HG02759 (cell line): ENCODE data around the gene KCNQ1.
A peak's percentile ranks its signal among the peaks of the same experiment; 100 is the strongest.

Experiments used
- ATAC-seq: cut with Tn5 transposase; IDR thresholded peaks from one replicate; pipeline ENCODE4 v1.9.1; 2021; ENCODE audit warnings: mild to moderate bottlenecking, moderate library complexity; ENCODE audit not compliant: unreplicated experiment

KCNQ1 gene, protein sequence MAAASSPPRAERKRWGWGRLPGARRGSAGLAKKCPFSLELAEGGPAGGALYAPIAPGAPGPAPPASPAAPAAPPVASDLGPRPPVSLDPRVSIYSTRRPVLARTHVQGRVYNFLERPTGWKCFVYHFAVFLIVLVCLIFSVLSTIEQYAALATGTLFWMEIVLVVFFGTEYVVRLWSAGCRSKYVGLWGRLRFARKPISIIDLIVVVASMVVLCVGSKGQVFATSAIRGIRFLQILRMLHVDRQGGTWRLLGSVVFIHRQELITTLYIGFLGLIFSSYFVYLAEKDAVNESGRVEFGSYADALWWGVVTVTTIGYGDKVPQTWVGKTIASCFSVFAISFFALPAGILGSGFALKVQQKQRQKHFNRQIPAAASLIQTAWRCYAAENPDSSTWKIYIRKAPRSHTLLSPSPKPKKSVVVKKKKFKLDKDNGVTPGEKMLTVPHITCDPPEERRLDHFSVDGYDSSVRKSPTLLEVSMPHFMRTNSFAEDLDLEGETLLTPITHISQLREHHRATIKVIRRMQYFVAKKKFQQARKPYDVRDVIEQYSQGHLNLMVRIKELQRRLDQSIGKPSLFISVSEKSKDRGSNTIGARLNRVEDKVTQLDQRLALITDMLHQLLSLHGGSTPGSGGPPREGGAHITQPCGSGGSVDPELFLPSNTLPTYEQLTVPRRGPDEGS

DNA sequence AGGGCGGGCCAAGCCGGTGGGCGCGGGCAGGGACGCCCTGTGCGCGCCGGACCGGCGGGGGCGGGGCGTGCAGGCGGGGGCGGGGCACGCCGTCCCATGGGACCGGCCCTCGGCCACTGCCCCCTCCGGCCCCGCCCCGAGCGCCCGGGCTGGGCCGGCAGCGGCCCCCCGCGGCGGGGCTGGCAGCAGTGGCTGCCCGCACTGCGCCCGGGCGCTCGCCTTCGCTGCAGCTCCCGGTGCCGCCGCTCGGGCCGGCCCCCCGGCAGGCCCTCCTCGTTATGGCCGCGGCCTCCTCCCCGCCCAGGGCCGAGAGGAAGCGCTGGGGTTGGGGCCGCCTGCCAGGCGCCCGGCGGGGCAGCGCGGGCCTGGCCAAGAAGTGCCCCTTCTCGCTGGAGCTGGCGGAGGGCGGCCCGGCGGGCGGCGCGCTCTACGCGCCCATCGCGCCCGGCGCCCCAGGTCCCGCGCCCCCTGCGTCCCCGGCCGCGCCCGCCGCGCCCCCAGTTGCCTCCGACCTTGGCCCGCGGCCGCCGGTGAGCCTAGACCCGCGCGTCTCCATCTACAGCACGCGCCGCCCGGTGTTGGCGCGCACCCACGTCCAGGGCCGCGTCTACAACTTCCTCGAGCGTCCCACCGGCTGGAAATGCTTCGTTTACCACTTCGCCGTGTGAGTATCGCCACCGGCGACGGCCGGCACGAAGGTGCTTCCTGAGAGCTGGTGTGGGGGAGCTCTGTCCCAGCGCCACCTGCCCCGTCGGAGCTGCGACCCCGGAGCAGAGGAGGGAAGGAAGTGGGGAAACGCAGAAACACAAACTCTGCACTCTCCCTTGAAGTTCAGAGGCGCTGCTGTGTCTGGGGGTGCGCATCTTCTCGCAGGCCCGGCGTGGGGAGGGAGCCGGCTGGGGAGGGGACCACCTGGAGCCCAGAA is at the start of gene KCNQ1:
TSS of gene KCNQ1 (plus strand) at position 188 of the 925 bp plus-strand sequence. CDS start at position 279, 91 bp downstream.
- ATAC-seq, result peak; percentile 40

DNA sequence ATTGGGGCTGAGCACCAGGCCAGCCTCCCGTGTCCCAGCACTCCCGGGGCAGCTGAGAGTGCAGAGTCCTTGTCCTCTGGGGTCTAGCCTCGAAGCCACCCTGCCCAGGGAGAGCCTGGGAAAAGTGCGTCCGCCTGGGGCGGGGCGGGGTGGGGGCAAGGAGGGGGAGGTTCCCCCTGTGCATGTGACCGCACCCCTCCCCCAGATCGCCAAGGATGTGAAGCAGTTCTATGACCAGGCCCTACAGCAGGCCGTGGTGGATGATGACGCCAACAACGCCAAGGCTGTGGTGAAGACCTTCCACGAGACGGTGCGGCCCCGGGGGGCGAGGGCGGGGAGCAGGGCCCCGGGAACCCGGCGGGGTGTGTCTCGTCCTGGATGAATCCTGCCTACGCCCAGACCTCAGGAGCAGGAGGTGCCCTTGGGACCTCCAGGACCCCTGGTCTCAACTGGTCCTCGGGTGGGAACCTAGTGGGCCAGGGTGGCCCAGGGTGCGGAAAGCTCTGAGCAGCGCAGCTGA is 49.5 kb upstream of the KCNQ1 start:
- ATAC-seq, result no peak

GRCh38 chr11:2395856-2396255 is 49.0 kb upstream of the KCNQ1 start:
- ATAC-seq, result no peak

DNA sequence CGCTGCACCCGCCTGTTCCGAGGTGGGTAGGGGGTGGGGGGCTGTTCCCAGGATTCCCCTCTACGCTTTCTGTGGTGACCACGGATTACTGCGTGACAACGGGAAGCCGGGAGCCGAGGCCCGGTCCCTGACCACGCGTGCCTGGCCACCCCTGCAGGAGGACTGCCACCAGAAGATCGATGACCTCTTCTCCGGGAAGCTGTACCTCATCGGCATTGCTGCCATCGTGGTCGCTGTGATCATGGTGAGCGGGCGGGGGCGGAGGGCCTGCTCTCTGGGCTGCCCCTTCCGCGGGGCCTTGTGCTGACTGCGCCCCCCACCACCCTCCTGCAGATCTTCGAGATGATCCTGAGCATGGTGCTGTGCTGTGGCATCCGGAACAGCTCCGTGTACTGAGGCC is 48.3 kb upstream of the KCNQ1 start:
- ATAC-seq, result no peak

DNA sequence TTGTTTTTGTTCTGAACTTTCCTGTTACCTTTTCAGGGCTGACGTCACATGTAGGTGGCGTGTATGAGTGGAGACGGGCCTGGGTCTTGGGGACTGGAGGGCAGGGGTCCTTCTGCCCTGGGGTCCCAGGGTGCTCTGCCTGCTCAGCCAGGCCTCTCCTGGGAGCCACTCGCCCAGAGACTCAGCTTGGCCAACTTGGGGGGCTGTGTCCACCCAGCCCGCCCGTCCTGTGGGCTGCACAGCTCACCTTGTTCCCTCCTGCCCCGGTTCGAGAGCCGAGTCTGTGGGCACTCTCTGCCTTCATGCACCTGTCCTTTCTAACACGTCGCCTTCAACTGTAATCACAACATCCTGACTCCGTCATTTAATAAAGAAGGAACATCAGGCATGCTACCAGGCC is 47.8 kb upstream of the KCNQ1 start:
- ATAC-seq, result no peak

DNA sequence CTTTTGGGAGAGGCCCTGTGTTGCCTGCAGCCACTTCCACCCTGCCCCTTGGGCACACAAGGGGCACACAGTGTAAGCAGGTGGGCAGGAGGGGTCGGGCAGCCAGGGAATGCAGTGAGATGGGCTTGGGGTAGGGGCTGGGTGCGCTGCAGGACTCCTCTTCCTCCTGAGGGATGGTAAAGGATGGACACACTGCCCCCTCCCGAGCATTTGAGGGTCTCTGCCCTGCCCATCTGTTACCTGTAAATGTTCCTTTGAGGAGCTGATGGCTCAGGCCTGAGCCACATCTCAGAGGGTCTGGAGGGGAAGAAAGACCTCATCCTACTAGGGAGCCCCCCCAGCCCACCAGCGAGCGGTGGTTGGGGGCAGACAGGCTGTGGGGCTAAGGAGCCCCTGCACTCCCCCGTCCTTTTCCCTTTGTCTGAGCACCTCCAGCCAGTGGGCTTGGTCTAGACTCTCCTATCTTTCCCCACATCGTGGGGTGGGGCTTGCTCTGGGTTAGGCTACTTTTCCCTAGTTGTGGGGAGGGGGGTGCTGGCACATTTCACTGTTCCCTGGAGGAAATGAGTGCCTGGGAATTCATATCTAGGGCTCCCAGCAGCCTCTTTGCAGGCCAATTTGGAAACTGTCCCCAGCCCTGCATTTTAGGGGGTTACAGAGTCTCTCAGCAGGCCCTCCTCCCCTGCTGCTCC is 46.0 kb upstream of the KCNQ1 start:
- ATAC-seq, result no peak

- ATAC-seq, result peak; percentile 0
Observed at GRCh38 chr11:2399488-2400068, 45.2 kb upstream of the KCNQ1 start.

- peak; percentile 87 for ATAC-seq
Observed at GRCh38 chr11:2400069-2400761, 44.6 kb upstream of the KCNQ1 start, which contains the start of gene TSSC4. Gene TSSC4 (plus strand): TSS chr11:2400750. CDS start chr11:2402634, 1,884 bp downstream.

DNA sequence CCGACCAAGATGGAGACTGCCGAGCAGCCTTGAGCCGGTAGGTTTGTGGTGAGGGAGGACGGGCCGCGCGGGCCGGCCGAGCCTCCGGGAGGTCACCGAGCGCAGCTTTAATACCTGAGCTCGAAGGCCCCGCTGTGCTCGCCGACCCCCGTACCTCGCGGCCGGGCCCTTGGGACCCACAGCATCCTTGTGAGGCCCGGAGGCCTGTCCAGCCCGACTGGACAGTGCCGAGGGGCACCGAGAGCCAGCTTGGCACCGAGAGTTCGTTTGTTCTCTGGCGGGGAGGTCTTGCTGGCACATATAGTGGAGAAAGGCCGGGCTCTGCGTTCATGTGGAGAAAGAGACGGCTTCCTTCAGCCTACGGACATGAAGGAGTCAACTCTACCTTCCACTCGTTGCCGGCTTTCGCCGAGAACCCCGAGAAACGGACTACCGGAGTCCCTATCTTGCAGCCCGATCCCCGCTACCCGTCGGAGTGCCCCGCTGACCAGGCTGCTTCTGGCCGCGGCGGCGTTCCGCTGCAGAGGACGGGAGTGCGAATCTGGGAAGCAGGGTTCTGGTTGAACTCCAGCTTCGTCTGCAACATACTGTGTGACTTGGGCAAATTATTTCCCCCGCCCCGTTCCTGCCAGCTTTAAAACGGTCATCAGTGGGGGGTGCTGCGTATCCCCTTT is 43.9 kb upstream of the KCNQ1 start:
- ATAC-seq, result no peak

DNA sequence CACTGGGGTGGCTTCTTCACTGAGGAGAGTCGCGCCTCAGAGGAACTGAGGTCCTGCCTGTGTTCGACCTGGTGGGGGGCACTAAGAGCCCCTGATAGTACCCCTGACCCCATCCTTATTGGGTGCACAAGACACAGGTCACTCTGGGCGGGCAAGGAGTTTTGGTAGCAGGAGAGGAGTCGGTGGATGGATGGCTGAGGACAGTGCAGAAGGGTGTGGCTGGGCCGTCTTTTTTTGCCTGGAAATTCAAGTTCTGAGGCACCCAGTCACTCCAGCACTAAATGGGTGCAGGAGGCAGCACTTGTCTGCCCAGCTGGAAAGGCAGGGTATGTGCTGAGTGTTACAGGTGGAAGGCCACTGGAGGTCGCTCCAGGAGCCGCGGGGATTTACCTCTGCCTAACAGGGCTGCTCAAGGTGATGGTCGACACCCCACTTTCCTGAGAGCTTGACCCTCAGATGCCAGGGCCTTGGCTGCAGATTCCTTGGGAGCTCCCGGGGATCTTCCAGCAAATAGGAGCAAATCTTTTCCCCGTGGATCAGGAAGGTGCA is 43.3 kb upstream of the KCNQ1 start:
- no peak for ATAC-seq

- ATAC-seq, result no peak
Observed at GRCh38 chr11:2402106-2402505, 42.7 kb upstream of the KCNQ1 start.

DNA sequence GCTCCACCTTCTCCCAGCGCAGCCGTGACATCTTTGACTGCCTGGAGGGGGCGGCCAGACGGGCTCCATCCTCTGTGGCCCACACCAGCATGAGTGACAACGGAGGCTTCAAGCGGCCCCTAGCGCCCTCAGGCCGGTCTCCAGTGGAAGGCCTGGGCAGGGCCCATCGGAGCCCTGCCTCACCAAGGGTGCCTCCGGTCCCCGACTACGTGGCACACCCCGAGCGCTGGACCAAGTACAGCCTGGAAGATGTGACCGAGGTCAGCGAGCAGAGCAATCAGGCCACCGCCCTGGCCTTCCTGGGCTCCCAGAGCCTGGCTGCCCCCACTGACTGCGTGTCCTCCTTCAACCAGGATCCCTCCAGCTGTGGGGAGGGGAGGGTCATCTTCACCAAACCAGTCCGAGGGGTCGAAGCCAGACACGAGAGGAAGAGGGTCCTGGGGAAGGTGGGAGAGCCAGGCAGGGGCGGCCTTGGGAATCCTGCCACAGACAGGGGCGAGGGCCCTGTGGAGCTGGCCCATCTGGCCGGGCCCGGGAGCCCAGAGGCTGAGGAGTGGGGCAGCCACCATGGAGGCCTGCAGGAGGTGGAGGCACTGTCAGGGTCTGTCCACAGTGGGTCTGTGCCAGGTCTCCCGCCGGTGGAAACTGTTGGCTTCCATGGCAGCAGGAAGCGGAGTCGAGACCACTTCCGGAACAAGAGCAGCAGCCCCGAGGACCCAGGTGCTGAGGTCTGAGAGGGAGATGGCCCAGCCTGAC is 41.7 kb upstream of the KCNQ1 start:
- ATAC-seq, result no peak

- no peak for ATAC-seq
Observed at GRCh38 chr11:2404735-2405196, 40.0 kb upstream of the KCNQ1 start.

GRCh38 chr11:2406451-2406850 is 38.4 kb upstream of the KCNQ1 start:
- ATAC-seq, result no peak

GRCh38 chr11:2406878-2407410 is 37.9 kb upstream of the KCNQ1 start:
- ATAC-seq, result no peak

- ATAC-seq, result no peak
Observed at GRCh38 chr11:2408671-2409070, 36.1 kb upstream of the KCNQ1 start.

- ATAC-seq, result no peak
Observed at GRCh38 chr11:2409126-2409525, 35.7 kb upstream of the KCNQ1 start.
